NCI-H446 treated with DMSO at 0.1 percent for 48 hours (cell line): Measurements from ENCODE around the gene SH3D19.
A peak's percentile ranks its signal among the peaks of the same experiment; 100 is the strongest.

Source experiments
- DNase-seq: peaks from one replicate; lab custom pipeline; 2025; lab: John Stamatoyannopoulos, UW

SH3D19 gene

GRCh38 chr4:151197247-151197646 is 128.2 kb downstream of the SH3D19 start:
- DNase-seq: no peak

- no peak for DNase-seq
These were observed 129.6 kb downstream of the SH3D19 start for GRCh38 chr4:151195801-151196200.

- DNase-seq: no peak
These were observed 132.0 kb downstream of the SH3D19 start for GRCh38 chr4:151193414-151193813.

- DNase-seq: no peak
These were observed 132.7 kb downstream of the SH3D19 start for GRCh38 chr4:151192556-151193235.

GRCh38 chr4:151184523-151185458 is 140.6 kb downstream of the SH3D19 start:
- no peak for DNase-seq

- no peak for DNase-seq
These were observed 142.9 kb downstream of the SH3D19 start for GRCh38 chr4:151182455-151182996.

- no peak for DNase-seq
These were observed 148.7 kb downstream of the SH3D19 start for GRCh38 chr4:151176685-151177084.

- no peak for DNase-seq
These were observed 149.4 kb downstream of the SH3D19 start for GRCh38 chr4:151175754-151176631.

- no peak for DNase-seq
These were observed 150.2 kb downstream of the SH3D19 start for GRCh38 chr4:151175233-151175632.

GRCh38 chr4:151174784-151175183 is 150.6 kb downstream of the SH3D19 start:
- DNase-seq: no peak

- DNase-seq: no peak
These were observed 151.5 kb downstream of the SH3D19 start for GRCh38 chr4:151173871-151174270.

GRCh38 chr4:151169900-151170299 is 155.5 kb downstream of the SH3D19 start:
- DNase-seq: no peak

- peak; percentile 84 for DNase-seq
These were observed 156.2 kb downstream of the SH3D19 start for GRCh38 chr4:151169223-151169622.

- no peak for DNase-seq
These were observed 157.8 kb downstream of the SH3D19 start for GRCh38 chr4:151167561-151167960.

- no peak for DNase-seq
These were observed 158.8 kb downstream of the SH3D19 start for GRCh38 chr4:151166636-151167035.

- no peak for DNase-seq
These were observed 160.0 kb downstream of the SH3D19 start for GRCh38 chr4:151165205-151166000.

GRCh38 chr4:151163855-151164254 is 161.6 kb downstream of the SH3D19 start:
- no peak for DNase-seq

- DNase-seq: no peak
These were observed 166.4 kb downstream of the SH3D19 start for GRCh38 chr4:151158979-151159378.

GRCh38 chr4:151157543-151157942 is 167.9 kb downstream of the SH3D19 start:
- DNase-seq: no peak

GRCh38 chr4:151153585-151153984 is 171.8 kb downstream of the SH3D19 start:
- DNase-seq: no peak

- no peak for DNase-seq
These were observed 173.4 kb downstream of the SH3D19 start for GRCh38 chr4:151152028-151152427.
